ENCODE measurements around the gene IGF1R.

Gene IGF1R

DNA sequence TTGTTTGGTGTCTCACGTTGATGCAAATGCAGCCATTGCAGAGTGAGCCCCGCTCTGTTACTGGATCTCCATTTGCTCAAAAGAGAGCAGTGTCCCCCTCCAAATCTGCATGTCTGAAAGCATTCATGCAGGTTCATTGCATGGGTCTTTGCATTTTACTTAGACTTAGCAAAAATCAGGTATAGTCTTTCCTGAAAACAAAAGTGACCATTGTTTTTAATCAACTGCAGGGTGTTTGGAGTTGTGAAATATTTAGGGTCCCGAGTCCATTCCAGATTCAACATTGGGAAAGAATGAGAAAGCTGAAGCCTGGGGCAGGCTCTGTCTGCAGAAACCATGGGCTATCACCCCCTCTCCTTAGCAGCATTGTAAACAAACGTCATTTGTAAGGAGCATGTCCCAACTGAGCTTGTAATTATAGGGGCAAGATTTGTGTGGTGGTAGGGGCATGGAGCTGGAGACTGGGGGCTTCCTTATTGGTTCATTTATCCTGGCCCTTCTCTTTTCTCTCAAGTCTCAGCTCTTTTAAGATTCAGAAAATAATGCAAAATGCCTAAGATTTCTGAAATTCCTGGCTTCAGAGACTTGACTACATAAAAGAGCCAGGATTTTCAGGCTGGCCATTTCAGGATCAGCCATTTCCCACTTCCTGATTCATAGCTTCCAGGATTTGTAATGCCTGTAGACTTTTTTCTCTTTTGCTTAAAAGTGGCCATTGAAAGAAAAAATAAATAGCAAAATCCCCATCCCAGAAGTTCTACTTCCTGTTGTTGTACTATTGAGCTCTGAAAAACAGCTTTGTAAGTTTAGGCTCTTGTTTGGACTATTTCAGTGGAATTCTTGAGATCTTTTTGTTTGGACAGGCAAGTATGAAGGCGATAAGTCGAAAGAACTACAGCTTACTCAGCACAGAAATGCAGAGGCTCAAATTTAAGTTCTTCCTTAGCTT, 23.0 kb downstream of the IGF1R start:
- no peak for DNase-seq (ENCODE audit: low read depth)

DNA sequence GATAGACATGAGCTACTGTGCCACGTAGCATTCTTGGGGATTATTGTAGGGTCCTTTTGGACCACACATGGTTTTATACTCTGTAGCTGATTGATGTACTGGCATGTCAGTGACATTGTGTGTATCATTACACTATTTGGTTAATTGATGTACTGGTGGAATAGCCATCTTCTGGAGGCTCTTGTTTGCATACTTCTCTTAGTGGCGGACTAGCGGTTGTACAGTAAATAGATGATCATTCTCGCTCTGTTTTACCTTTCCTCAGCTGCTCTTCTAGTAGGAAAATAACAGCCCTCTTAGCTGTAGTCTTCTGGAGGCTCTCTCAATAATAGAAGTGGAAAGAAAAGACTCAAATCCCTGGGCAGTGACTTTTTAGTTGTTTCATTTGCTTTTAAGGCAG, 24.8 kb downstream of the IGF1R start:
- DNase-seq (ENCODE audit: low read depth): no peak

- DNase-seq (ENCODE audit: low read depth): no peak
Measured at GRCh38 chr15:98674336-98674735, 26.0 kb downstream of the IGF1R start.

GRCh38 chr15:98676586-98677270, 28.4 kb downstream of the IGF1R start:
- no peak for DNase-seq (ENCODE audit: low read depth)

DNA sequence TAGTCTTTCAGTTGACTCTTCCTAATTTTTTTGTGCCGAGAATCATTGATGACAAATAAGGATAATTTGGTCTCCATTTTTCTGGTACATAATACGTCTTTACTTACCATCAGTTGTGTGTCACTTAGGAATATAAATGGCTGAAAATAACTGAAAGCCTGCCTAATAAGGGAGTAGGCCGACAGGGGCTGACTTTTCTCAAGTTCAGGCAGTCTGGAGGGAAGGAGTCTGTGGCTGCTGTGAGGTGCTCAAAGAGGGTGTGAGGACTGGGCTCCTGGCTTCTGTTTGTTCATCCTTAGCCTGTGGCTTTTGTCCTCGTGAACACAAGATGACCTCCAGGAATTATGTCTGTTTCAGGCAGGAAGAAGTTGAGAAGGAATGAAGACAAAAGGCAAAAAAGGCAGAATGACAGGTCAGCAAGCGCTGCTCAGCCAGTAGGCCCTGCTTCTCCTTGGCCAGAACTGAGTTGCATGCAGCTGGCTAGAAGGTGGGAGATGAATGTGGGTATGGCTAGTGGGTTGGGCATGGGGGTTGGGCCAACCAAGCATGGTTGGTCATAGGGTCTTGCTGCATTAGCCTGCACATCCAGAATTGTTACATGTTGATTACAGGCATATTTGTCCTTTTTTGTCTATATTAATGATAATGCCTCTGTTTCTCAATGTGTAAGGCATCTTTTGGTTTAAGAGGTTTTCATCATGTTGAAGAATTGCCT, 29.2 kb downstream of the IGF1R start:
- DNase-seq (ENCODE audit: low read depth): no peak

DNA sequence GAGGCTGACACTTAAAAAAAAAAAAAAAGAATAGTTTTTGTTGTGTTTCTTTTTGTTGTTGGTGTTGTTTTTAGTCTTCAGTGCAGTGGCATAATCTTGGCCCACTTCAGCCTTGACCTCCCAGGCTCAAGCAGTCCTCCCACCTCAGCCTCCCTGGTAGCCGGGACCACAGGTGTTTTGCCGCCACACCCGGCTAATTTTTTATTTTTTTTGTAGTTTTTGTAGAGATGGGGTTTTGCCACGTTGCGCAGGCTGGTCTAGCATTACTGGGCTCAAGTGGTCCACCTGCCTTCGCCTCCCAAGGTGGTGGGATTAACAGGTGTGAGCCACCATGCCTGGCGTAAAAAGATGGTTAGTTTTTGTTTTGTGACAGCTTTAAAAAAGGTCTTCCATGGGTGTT, 30.1 kb downstream of the IGF1R start:
- DNase-seq (ENCODE audit: low read depth): no peak

- no peak for DNase-seq (ENCODE audit: low read depth)
Measured at GRCh38 chr15:98681061-98681460, 32.7 kb downstream of the IGF1R start.

DNA sequence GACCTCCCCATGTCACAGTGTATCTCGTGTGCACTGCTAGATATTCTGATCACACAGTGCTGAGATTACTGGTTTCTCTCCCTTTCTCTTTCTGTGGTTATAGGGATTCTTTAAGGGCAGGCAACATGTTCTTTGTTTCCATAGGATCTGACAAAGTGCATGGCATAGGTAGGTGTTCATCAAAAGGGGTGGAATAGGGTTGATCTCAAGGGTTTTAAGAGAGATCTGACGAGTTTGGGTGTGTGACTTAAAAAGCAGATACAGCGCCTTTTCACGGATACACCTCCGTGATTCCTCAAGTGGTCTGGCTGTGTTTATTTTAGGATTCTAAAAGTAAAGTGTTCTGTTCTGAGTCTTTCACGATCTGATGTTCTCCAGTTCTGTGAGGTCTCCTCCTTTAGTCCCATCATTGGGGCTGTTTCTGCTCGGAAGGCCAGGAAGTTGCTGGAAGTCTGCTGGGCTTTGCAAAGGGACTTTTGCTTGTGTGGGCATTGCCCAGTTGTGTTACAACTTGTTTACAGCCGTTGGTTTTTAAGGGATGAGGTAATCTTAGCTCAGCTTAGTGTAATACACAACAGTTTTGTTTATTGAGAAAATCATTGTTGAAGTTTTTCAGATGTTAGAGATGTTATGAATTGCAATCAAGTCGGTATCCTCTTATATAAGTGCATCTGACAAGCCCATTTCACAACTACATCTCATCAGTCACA, 34.8 kb downstream of the IGF1R start:
- DNase-seq (ENCODE audit: low read depth): no peak

DNA sequence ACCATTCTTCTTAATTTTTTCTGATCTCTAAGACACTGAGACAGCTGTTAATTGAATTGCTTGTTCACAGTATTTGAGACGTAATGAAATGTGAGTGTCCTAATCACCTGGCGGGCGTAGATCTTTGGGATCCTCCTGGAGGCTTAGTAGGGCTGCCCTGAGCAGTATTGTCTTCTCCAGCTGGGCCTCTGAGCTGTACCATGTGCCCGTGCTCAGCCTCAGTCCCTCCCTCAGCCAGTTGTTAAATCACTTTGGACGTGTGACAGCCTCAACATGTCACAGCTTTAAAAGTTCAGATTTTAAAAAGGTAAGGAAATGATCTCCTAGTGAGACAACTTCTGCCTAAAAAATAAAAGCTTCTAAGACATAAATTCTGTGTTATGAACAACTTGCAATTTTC, 35.5 kb downstream of the IGF1R start:
- DNase-seq (ENCODE audit: low read depth): no peak

- DNase-seq (ENCODE audit: low read depth): peak; percentile 76
Measured at GRCh38 chr15:98684436-98684835, 36.1 kb downstream of the IGF1R start.

DNA sequence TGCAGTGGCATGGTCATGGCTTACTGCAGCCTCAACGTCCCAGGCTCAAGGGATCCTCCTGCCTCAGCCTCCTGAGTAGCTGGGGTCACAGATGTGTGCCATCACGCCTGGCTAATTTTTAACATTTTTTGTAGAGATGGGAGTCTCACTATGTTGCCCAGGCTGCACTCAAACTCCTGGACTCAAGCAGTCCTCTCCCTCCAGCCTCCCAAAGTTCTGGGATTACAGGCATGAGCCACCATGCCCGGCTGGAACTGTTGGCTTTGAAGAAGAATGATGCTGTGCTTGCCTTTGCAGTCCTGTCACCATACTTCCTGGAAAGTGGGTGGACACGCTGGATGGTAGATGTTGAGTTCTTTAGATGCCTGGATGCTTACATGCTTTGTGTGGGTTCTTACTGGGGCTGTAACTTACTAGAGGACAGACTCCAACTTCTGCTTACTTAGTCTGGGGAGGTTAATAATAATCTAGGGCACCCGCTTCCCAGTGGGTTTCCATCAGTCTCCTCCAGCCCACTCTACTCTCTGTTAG, 36.7 kb downstream of the IGF1R start:
- DNase-seq (ENCODE audit: low read depth): no peak

DNA sequence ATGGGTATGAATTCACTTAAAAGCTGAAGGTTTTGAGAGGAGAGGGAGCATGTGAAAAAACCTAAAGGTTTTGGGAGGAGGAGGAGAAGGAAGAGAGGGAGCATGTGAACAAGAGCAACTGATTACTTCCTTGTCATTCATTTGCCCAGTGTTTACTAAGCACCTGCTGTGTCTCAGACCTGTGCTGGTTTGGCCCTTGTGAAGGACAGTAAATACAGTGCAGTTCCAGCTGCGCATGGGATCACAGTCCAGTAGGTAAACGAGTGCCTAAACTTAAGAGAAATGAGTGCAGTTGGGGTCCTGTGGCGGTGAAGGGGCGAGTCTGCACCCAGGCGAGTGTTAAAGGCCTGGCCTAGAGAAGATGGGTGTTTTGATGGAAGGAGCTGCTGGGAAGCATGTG, 38.6 kb downstream of the IGF1R start:
- no peak for DNase-seq (ENCODE audit: low read depth)

DNA sequence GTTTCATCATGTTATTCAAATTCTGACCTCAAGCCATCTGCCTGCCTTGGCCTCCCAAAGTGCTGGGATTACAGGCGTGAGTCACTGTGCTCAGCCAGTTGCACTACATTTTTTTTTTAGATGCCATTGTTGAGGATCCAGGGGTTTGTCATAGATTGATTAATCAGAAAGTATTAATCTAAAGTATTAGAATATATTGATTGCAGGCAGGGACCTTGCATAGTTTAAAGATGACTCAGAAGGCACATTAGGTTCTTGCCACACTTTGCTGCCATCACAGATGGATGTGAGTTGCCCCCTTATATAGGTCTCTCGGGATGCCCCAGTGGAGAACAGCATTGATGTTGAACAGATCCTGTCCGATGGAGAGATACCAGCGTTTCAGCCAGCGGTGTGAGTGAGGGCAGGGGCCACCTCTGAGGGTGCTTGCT, 41.1 kb downstream of the IGF1R start:
- no peak for DNase-seq (ENCODE audit: low read depth)

DNA sequence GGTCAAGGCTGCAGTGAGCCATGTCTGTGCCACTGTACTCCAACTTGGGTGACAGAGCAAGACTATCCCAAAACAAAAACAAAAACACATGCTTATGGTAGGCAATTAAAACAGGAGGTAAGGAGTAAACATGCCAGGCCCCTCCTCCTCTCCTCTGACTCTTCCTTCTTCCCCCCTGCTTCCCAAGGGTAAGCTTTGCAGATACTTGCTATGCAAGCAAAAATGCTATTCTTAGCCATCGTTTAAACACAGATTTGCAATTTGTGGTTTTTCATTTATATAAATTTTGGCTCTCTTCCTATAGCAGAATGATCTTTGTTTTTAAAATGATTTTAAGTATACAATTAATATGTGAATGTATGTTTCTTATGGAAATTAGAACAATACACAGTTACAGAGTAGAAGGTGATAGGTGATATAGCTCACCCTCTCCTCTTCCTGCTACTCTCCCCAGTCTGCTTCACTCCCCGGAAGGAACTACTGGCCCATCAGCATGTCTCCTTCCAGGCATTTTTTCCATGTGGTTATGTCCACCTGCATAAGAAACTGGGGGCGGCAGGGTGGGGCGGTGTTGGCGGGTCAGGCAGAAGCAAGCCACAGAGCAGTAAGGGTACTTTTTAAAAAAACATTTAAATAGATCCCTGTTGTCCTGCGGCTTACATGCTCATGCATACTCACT, 42.1 kb downstream of the IGF1R start:
- no peak for DNase-seq (ENCODE audit: low read depth)

GRCh38 chr15:98692213-98692612, 43.9 kb downstream of the IGF1R start:
- DNase-seq (ENCODE audit: low read depth): no peak

DNA sequence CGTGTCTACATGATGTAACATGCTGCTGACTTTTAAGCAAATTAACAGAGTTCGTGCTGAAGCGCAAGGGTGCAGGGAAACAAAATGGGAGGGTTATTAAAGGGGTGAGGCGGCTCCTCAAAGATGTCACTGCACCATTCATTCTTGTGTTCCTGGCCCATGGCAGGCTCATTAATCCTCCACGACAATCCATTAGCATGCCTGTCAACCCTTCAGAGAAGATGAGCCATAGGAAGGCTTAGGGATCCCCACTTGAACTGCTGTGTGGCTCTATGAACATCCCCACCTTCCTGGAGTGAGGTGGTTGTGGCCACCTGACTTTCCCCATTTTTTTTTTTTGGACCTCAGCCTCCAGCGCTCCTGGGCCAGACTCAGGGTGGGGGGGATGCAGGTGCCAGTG, 45.8 kb downstream of the IGF1R start:
- DNase-seq (ENCODE audit: low read depth): no peak

DNA sequence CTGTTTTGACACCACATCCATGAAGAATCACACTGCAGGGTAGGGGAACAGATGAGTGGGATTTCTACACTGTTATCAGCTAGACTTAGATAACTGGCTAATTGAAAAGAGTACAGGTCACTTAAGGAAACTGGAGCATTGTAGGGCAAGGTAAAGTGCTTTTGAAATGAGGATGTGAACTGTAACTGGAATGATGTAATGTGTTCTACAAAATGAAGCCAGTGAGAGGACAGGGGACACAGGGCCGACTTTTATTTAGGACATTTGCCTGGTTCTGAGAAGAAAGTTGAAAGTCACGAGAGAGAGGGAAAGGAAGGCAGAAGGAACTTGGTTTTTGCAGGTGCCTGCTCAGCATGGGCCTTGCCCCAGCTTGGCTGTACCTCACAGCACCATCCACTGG, 50.5 kb downstream of the IGF1R start:
- no peak for DNase-seq (ENCODE audit: low read depth)

DNA sequence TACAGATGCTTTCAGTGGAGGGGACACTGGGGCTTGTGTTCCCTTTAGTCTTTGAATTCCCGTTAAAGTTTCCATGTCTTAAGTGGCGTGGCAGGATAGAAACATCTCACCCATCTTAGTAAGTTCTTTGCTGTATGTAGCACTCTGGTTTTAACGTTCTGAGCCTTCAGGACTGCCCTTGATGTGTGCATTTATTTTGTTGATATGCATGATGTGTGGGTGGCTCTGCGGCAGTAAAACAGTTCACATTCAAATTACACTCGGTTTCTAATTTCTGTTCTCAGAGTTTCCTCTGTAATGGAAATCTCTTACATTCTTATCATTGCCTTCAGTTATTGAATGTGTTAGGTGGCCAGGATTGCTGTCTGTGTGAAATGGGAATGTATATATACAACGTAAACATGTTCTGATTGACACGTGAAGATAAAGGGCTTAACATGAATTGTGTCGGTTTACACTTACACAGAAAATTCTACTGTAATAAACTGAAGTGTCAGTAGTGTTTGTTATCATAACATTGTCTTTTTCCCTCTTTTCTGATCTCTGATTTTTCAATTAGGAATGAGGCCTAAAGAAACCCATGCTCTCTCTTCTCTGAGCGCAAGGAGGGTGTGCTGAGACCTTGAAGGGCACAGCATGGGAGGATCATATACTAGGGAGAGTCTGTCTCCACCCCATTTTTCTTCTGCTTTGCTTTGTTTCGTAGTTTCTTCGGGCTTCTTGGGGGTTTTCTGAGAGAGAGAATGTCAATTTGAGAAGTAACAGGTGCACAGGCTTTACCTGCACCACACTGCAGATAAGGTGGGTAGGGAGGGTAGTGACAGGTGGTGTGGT, 51.5 kb downstream of the IGF1R start:
- DNase-seq (ENCODE audit: low read depth): no peak

DNA sequence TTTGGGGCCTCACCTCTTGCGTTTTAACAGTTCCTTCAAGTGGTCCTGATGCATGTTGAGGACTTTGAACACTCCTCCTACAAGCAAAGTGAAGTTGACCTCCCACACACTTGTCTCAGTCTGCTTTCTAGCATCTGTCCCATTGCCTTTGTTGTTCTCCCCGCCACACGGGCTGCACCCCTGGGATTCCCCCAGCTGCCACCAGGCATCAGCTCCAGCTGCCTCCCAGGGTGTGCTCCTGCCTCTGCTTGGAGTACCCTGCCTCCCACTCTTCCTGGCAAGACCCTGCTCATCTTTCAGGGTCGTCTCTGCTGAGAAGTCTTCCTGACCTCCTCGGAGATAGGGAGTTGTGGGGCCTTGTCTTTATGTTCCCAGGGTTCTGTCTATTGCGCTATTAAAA, 52.2 kb downstream of the IGF1R start:
- DNase-seq (ENCODE audit: low read depth): no peak

DNA sequence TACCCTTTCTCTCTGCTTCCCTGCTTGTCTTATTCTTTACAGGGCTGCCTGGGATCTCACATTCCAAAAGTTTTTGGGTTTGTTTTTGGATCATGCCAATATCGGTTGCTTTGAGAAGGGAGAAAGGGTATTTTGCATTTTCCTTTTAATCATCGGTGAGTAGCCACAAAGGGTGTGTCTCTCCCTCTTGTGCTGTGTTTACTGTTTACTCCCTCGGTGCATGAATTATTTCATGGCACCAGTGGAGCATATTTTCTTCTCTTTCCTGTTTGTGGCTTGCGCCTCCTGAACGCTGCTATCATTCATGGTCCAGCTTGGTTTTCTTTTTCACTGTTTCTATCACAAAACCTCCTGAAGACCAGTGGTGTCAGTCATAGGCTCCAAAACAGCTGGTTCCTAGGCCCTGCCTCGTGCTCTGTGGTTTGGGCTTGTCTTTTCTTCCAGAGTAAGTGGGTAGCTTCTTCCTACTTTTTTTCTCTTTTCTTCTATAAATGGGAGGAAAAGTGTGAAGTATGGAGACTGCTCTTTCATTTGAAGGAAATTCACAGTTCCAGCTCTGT, 54.9 kb downstream of the IGF1R start:
- DNase-seq (ENCODE audit: low read depth): no peak
